Endothelial cell of umbilical vein (primary cell): Measurements from ENCODE around the gene HAND1. TPM values are rescaled to one million over a fixed set of nuclear protein-coding genes. Genes with fewer than 3 reads are reported as not detected.

Experiments used
- BruUV-seq: library from RNA; stranded (reverse); fragments of 400-500 nt; replicated peaks from 2 replicates; lab custom pipeline; 2021; lab: Mats Ljungman, UMichigan
- CTCF ChIA-PET: fragments of 300-600, 350-600 bp; sonication (Branson Sonifier 250); formaldehyde crosslinking; loops from one replicate; lab custom pipeline; 2021; ENCODE audit warnings: antibody characterized with exemption, inconsistent platforms; lab: Charles Lee
- POLR2A ChIA-PET: fragments of 300-600, 350-600 bp; sonication (Branson Sonifier 250); formaldehyde crosslinking; loops from one replicate; lab custom pipeline; 2021; ENCODE audit warnings: antibody characterized with exemption, inconsistent platforms; lab: Charles Lee
- DNase-seq: peaks from one replicate; pipeline ENCODE4 v3.0.0-alpha.2; 2011; ENCODE audit warnings: low read depth, low spot score
- FAIRE-seq: peaks from 2 replicates; lab custom pipeline; 2011; peaks lifted over from hg19 to GRCh38; lab: Jason Lieb, UNC
- H2AFZ ChIP-seq: 2 replicates; pipeline ENCODE4 v1.6.0; 2012; ENCODE audit warnings: low read depth, low read length, control low read depth, inconsistent platforms
- H3K27ac ChIP-seq: 2 replicates; pipeline ENCODE4 v1.5.1; 2011; ENCODE audit warnings: low read depth, mild to moderate bottlenecking, control low read depth, low read length, moderate library complexity; ENCODE audit not compliant: insufficient read depth
- H3K27me3 ChIP-seq, 2 experiments: 2 replicates each; pipeline versions ENCODE4 v1.6.0 to v1.6.1; 2011; ENCODE audit warnings: low read length in 2 of 2, mixed read lengths in 1 of 2; ENCODE audit not compliant: control insufficient read depth in 2 of 2, insufficient read depth in 2 of 2
- H3K36me3 ChIP-seq, 2 experiments: 2 replicates in 1 of 2; 3 replicates in 1 of 2; pipeline ENCODE4 v1.5.1; 2011; ENCODE audit warnings: low read length in 2 of 2, mild to moderate bottlenecking in 1 of 2, moderate library complexity in 1 of 2; ENCODE audit not compliant: control insufficient read depth in 2 of 2, insufficient read depth in 2 of 2; ENCODE audit errors: extremely low read depth in 1 of 2
- H3K4me1 ChIP-seq: 3 replicates; pipeline ENCODE4 v1.5.1; 2011; ENCODE audit warnings: mild to moderate bottlenecking, low read length; ENCODE audit not compliant: control insufficient read depth, insufficient read depth; ENCODE audit errors: extremely low read depth
- H3K4me2 ChIP-seq: 2 replicates; pipeline ENCODE4 v1.6.1; 2011; ENCODE audit warnings: low read length, control low read depth, mixed read lengths; ENCODE audit not compliant: insufficient read depth
- H3K4me3 ChIP-seq, 3 experiments: fragments of 200-600 bp in 1 of 3; sonication (generic), shearing (Covaris generic) in 1 of 3; replicated peaks in 1 of 3; 2 replicates each; pipeline ENCODE4 v1.5.1; 2011 to 2016; ENCODE audit warnings: control low read depth in 3 of 3, low read length in 3 of 3, mild to moderate bottlenecking in 2 of 3, inconsistent platforms in 1 of 3, low read depth in 1 of 3, moderate library complexity in 1 of 3; ENCODE audit not compliant: insufficient read depth in 1 of 3
- H3K79me2 ChIP-seq: 2 replicates; pipeline ENCODE4 v1.6.0; 2012; ENCODE audit warnings: low read length, inconsistent platforms; ENCODE audit not compliant: control insufficient read depth, insufficient read depth
- H3K9ac ChIP-seq: replicated peaks from 2 replicates; pipeline ENCODE3; 2011; ENCODE audit warnings: low read length, control low read depth; ENCODE audit not compliant: insufficient read depth; ENCODE audit errors: extremely low read depth
- H3K9me1 ChIP-seq: replicated peaks from 3 replicates; pipeline ENCODE4 v1.6.0; 2011; ENCODE audit warnings: mild to moderate bottlenecking, low read length; ENCODE audit not compliant: control insufficient read depth, insufficient read depth; ENCODE audit errors: extremely low read depth
- H3K9me3 ChIP-seq: replicated peaks from 2 replicates; pipeline ENCODE4 v1.5.1; 2012; ENCODE audit warnings: low read length, inconsistent platforms; ENCODE audit not compliant: control insufficient read depth, insufficient read depth
- H4K20me1 ChIP-seq: replicated peaks from 2 replicates; pipeline ENCODE3; 2011; ENCODE audit warnings: mild to moderate bottlenecking, low read length; ENCODE audit not compliant: control insufficient read depth, insufficient read depth; ENCODE audit errors: extremely low read depth
- EZH2 ChIP-seq: IDR thresholded peaks from 2 replicates; pipeline ENCODE4 v1.6.1; 2012; ENCODE audit warnings: borderline replicate concordance, low read depth, mild to moderate bottlenecking, moderate library complexity, low read length, inconsistent platforms; ENCODE audit not compliant: severe bottlenecking
- FOS ChIP-seq: IDR thresholded peaks from 2 replicates; pipeline ENCODE4 v1.6.1; 2011; ENCODE audit warnings: mild to moderate bottlenecking, low read length, moderate library complexity, borderline replicate concordance; ENCODE audit not compliant: insufficient read depth
- GATA2 ChIP-seq: IDR thresholded peaks from 2 replicates; pipeline ENCODE4 v1.7.0; 2011; ENCODE audit warnings: low read depth, mild to moderate bottlenecking, moderate library complexity, mixed read lengths, low read length; ENCODE audit not compliant: insufficient read length, insufficient read depth
- JUN ChIP-seq: IDR thresholded peaks from 2 replicates; pipeline ENCODE4 v1.6.1; 2011; ENCODE audit warnings: borderline replicate concordance, low read depth; ENCODE audit not compliant: insufficient read length, insufficient read depth
- MAX ChIP-seq: IDR thresholded peaks from 2 replicates; pipeline ENCODE4 v1.6.1; 2011; ENCODE audit not compliant: insufficient read depth, insufficient read length
- MYC ChIP-seq: IDR thresholded peaks from one replicate; pipeline ENCODE4 v1.6.1; 2011; ENCODE audit warnings: mild to moderate bottlenecking, low read depth, low read length
- POLR2A ChIP-seq: IDR thresholded peaks from 2 replicates; pipeline ENCODE4 v1.6.1; 2012; ENCODE audit warnings: low read depth, mild to moderate bottlenecking, control low read depth, low read length
- dilution Hi-C: fragments of 300-500 bp; cut with MboI; formaldehyde crosslinking; loops from one replicate; pipeline ENCODE4 v1.15.0; 2019; ENCODE audit warnings: low sequenced_read_pairs; ENCODE audit not compliant: extremely low pct_ligation_motif_present
- intact Hi-C: fragments of 100-400 bp; cut with micrococcal nuclease; formaldehyde crosslinking; loops from one replicate; pipeline ENCODE4 v1.10.0; 2022
- polyA plus RNA-seq, 4 experiments: library from polyadenylated mRNA; depleted of rRNA in 3 of 4; stranded (reverse) in 3 of 4; unstranded in 1 of 4; fragments of >200 nt; gene quantifications; 2 replicates each; pipeline versions ENCODE4 v1.2.1 to v1.2.3, GENCODE V29; 2011 to 2012; ENCODE audit warnings: missing spikeins in 1 of 4
- total RNA-seq: library from RNA; stranded (reverse); gene quantifications from 2 replicates; pipeline ENCODE4 v1.2.3, GENCODE V29; 2021

HAND1 gene
- total and polyA plus RNA-seq, 2 donors (not counting 3 experiments of a cell fraction or from before 2014, with no cell fraction given): not detected

DNA sequence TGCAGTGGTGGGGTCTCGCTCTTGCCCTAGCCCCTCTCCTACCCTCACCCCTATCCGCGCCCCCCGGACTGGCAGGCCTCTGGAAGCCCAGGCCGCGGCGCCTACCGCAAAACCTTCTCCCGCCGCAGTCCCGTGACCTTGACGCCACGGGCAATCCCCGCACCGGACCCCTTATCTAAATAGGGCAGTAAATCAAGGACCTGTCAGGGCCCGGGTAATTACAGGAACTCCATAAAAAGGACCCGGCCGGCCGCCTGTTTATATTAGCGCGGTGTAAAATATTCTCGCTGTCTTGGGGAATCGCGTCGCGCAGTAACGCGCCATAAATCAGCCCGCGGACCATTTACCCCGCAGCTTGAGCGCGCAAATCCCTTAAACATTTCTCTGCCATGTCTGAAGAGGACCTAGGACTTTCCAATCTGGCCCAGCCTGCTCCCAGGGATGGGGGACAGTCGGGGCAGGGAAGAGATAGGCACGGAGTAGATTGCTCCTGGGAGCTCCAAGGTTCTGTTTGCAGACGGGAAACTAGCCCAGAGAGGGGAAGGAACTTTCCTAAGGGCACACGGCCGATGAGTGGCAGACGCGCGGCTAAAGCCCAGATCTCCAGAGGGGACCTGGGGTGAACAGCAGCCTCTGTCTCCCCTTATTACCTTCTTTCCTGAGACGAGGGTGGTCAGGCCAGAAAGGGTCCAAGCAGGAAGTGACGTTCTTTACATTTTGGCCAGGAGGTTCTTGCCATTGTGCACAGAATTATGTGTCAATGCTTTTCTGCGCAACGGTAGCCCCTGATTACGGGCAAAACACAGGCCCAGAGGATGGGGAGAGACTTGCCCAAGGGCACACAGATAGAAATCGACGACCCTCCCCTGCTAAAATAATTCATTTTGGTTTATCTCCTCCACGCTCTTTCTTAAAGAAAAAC lies 4.8 kb upstream of the HAND1 start:
- Histone ChIP-seq H3K4me3 (no peak overlapping the region), H3K27me3 (peaks cover 95 to 99% of the 10 kb centered on the region in 2 experiments), H2AFZ (no peak overlapping the region), H3K9me3 (no peaks in the 10 kb centered on the region), H4K20me1 (no peaks in the 10 kb centered on the region), H3K4me1 (no peaks in the 10 kb centered on the region), H3K9ac (no peak overlapping the region), H3K36me3 (no peaks in the 10 kb centered on the region), H3K4me2 (no peak overlapping the region), H3K27ac (no peak overlapping the region), H3K79me2 (no peaks in the 10 kb centered on the region), H3K9me1 (no peaks in the 10 kb centered on the region)
- TF ChIP-seq MAX (no peak), EZH2 (peak; percentile 89), POLR2A (no peak), FOS (no peak), JUN (no peak), MYC (no peak), GATA2 (no peak)
- intact Hi-C loops: no loop called here
- no peak for DNase-seq
- FAIRE-seq: no peak
- ChIA-PET CTCF (interaction anchor here (1.2 to 2.3 kb wide), 3 partner anchors 11 to 38 kb away, joined by 4 to 10 read pairs (median 9); no protein-coding TSS in a partner anchor), POLR2A (no interaction called here)
- BruUV-seq: no TSS peak
- dilution Hi-C loops: no loop called here
